HG02981 (cell line): ENCODE data around the gene SYPL1.

Experiments
- ATAC-seq: cut with Tn5 transposase; IDR thresholded peaks from one replicate; pipeline ENCODE4 v1.9.1; 2021; ENCODE audit warnings: mild to moderate bottlenecking, moderate library complexity; ENCODE audit not compliant: unreplicated experiment

Gene SYPL1

DNA sequence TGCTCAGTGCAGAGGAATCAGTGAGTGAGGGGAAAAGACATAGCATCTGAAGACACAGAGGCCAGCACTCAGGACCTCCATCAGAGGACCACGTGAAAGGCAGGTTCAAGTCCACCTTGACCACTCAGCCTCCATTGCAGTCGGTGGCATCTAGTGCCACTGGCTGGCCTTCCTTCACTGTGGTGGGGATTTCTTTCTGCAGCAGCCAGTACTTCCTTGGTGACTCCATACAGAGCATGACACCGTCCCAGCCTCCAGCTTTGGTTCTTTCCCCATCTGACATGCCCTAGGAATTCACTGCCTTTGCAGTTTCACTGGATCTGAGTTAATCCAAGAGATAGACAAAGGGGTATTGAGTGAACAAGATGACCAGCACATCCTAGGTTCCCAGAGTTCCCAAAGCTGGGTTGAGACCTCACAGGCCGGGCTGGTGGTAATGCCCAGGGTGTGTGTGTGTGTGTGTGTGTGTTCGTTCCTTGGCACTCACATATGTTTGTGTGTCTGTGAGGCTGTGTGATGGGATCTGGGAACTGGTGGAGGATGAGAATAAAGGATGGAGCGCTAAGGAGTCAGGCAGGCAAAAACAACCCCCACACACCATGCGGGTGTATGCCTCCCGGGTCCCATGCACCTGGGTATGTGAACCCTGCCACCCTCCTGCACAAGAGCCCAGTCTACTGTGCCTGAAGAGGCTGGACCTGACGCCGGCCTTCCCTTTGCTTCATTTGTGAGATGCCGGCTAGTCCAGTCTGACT lies 57.8 kb downstream of the SYPL1 start:
- ATAC-seq = no peak

DNA sequence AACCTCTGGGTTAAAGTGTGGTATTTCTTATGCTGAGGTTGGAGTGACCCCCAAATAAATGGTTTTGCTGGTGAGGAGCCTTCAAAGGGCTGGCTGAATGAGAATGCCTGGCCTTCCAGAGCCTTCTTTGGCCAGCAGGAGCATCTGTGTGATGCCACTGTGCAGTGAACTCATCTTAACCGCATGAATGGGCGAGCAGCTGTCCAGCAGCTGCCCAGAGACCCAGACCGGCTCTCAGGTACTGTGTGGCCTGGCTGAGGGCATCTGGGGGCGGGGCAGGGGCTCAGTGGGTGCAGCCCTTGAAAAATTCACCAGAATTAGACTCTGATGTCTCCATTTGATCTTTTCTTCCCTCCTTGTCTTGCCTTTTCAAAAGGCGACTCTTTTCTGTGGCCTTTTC lies 59.0 kb downstream of the SYPL1 start:
- ATAC-seq = no peak

DNA sequence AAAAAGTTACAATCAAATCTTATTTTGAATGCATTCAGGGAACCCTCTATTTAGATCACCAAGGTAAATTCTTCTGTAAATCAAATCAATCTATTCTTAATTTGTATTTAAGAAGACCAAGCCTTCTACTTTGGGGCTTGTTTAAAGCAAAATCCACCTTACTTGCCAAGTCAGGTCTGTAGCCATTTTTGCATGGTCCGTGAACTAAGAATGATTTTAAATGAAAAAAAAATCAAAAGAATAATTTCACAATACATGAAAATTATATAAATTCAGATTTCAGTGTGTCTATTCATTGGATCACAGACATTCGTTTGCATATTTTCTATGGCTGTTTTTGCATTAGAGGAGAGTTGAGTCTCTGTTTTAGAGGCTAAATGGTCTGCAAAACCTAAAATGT lies 59.4 kb downstream of the SYPL1 start:
- no peak for ATAC-seq

DNA sequence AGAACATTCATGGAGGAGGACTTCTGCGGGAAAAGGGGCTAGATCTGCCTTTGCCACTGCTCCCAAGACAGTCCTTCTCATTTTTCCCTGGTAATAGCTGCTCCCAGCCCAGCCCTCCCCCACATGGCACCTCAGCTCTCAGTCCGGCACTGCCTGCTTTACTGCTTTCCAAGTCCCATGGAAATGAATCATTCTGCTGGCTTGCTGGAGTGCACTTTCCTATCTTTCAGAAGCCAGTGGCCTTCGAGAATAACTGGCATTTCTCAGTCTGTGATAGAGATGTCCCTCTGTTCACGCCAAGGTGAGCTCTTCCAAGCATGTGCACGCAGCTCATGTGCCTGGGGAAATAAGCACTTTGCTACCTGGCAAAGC lies 61.4 kb downstream of the SYPL1 start:
- ATAC-seq = no peak

DNA sequence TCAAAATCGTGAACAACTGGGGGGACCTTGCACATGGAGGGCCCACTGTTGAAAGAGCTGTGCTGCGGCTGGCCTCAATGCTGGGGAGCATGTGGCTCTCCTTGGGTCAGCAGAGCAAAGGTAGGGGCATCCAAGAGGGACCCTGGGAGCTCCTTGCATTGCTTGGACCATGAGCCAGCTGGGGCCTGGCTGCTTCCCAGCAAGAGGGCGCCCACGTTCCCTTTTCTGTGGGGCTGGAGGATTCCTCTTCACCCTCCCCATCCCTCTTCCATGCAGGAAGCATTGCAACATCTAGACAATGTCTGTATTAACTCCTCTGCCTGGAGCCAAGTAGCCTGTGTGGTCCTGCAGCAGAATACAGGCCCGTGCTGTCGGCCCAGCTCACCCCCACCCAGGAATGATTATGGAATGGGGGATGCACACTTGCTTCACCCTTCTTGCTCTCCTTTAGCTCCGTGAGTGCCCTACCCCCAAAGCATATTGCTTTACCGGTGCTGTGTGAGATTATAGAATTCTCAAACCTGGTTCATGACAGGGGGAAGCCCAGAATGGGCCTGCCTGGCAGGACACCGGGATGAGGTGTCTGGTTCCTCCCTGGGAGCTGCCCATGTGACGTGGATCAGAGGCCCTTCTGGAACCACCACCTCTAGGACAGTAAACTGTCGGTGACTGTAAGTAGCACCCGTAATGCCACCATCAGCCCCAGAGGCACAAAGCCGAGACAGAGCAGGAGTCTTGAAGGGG lies 61.9 kb downstream of the SYPL1 start:
- ATAC-seq = no peak

DNA sequence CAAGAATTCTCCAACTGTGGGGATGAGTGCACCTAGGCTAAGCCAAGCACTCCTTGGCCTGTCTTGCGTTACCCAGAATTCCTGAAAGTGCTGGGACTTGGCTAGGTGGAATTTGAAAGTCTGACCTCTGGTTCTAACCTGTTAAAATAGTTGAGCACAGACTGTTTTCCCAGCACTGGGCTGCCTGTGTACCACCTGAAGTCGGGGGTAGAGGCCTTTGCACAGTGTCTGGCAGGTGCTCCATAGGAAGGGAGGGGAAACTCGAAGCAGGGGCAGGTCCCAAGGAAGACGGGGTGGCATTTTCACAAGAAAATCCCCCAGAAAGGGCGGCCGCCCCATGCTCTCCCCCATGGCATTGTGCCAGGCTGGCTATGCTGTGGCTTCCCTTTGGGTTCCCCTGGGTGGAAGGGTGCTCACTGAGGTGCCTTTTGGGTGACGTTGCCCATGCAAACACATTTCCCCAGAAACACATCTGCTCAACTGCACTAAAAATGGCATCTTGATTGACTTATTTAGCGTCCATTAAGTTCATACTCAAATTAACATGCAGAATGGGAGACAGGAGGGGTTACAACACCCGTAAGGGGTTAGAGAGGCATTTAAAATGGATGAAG lies 62.9 kb downstream of the SYPL1 start:
- no peak for ATAC-seq

DNA sequence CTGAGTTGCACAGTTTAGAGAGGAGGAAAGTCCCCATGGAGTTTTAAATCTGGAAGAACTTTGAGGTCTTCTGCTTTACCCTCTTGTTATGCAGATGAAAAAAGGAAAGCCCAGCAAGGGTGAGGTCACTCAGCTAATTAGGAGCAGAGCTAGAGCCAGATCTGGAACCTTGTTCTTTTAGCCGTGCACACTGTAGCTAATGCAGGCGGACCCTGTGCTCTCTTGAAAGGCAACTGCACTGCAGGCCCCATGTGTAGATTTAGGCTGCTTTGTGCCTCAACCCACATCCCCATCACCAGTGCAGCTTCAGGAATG lies 63.4 kb downstream of the SYPL1 start:
- no peak for ATAC-seq

DNA sequence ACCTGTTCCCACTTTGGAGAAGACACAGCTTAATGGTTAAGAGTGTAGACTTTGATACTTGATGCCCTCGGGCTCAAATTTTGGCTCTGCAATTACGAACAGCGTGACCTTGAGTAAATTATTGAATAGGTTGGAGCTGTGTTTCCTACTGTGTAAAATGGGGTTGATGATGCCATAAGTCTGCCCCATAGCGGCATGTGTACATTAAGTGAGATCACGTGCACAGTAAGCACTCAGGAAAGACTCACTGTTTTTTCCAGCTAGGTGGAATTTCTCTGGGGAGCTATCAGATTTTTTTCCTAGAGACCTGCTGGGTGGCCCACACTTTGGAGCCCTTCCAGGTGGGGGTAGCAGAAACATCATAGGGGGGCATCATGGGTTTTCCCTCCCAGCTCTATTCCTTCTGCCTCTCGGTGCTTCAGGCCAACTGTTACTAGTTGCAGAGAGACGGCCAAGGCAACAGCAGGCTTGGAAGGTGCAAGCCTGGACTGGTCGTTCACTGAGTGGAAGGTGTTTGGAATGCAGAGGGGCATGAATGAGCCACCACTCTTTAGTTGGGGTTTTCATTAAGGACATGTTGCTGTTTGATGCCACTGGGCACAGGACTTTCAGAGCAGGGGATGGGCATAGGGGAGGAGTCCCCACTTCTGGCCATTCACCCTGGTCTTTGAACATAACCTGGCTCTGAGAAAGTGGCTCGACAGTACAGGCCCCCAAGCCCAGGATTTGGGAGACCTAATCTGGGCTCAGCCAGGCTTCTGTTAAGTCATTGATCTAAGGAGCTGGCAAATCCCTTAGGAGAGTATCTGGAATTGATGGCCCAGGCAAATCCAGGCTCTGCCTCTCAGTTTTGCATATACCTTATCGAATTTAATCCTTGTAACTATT lies 64.0 kb downstream of the SYPL1 start:
- no peak for ATAC-seq

DNA sequence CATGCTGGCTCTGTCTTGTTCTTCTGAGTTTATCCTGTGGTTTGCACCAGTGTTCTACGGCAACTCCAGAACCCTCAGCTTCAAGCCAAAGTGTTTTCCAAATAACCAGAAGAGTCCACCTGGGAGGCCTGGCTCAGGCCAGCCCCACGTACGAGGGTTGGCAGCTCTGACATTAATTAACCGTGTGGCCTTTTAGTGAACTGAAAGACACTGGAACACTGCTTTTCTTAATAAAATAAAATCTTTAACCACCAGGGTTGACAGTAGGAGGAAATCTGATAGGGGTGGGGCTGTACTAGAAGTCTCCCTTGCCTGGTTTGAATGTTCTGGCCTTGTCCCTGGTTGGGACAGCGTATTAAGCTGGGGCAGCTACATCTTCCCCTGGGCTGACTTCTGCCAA lies 64.9 kb downstream of the SYPL1 start:
- no peak for ATAC-seq

DNA sequence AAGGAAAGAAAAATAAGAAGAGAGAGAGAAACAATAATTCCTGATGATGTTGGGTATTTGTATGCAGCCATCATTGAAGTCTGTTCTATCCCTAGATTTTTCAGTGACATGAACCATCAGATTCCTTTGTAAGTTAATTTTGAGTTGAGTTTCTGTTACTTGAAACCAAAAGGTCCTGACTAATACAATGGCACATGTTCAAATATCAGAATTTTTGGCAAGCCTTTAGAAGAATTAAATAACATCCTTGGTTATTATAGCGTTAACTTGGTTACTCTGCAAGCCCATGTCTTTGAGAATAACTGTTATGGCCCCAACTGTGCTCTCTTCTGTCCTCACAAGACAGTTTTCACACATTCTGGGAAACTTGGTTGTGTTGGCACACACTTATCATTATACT lies 66.5 kb downstream of the SYPL1 start:
- ATAC-seq = no peak

DNA sequence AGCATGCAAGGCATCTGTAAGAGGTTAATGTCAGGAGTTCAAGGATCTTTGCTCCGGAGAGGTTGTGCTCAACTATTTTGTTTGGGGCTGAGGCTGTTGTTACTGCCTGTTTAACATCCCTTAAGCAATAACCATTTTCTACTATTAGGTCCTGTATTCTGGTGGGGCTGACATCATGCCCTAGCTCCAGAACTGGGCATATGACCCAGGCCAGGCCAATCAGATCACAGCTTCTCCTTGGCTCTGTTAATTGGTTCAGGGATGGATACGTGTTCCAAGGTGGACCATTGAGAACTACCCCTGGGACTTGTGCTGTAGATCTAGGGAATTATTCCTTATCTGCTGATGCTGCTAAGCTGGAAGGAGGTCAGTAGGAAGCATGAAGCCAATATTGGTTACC lies 67.0 kb downstream of the SYPL1 start:
- no peak for ATAC-seq

DNA sequence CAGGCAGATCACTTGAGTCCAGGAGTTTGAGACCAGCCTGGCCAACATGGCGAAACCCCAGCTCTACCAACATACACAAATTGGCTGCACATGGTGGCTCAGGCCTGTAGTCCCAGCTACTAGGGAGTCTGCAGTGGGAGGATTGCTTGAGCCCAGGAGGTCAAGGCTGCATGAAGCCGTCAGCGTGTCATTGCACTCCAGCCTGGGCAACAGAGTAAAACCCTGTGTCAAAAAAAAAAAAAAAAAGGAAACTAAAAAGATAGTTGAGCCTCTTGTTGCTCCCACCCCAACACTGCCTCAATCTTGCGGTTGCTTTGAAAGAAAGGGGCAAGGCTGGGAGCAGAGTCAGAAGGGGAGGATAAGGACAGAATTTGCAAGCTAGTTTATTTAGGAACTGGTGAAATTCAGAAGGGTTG lies 69.9 kb downstream of the SYPL1 start:
- ATAC-seq = no peak

DNA sequence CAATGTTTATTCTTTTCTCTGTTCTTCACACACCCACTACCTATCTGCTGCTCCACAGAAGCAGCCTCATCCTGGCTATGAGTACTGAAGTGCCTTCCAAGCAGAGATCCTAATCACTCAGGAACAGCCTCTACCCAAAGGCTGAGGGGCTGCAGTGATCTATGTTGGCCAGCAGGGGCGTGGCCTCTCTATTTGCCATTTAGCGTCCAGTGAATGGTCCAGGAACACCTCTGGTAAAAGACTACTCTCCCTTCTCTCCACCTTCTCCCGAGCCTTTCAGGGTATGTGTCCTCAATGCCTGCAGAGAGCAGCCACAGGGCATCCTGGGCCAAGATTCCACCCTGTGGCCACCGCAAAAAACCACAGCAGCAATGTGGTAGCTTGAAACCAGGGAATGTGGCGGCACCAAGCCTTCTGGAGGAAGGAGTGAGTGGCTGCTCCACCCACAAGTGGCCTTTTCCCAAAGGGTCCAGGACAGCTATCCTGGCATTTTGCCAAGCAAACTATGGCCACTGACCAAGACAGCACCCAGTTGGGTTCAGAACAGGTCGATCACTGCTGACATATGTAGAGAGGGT lies 70.9 kb downstream of the SYPL1 start:
- no peak for ATAC-seq
